HCEC 1CT (cell line): Measurements from ENCODE around the gene NUP188.

Experiments used
- DNase-seq: peaks from one replicate; pipeline ENCODE4 v3.0.0-alpha.2; 2017

NUP188 gene

GRCh38 chr9:129007035-129007765 lies 59.7 kb downstream of the NUP188 start:
- no peak for DNase-seq

DNA sequence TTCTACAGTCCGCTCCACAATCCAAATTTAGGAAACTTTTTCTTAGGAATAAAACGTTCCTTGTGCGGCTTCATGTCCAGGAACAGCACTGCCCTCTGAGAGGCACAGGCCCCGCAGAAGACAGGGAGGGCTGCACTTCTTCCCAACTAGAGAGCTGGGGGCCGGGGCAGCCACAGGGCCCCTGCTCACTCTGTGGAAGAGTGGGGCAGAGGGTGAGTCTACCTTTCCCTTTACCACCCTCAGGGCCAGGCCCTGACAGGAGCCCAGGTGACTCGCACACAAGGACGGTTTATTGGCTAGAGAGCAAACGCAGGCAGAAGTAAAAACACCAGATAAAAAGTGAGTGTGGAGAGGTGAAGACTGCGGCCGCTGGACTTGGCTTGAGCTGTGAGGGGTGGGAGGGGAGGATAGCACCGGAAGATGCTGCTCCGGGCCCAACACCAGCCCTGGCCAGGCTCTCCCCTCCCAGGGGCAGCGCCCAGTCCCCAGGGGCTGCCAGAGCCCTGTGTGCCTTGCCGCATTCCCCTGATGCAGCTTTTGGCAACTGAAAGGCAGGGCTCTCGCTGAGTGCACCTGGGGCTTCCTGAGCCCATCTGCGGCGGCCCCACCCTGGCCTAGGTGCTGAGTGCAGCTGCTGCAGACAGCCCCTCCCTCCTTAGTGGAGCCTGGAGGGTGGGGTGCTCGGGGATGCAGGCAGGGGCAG lies 60.4 kb downstream of the NUP188 start:
- DNase-seq, result no peak

DNA sequence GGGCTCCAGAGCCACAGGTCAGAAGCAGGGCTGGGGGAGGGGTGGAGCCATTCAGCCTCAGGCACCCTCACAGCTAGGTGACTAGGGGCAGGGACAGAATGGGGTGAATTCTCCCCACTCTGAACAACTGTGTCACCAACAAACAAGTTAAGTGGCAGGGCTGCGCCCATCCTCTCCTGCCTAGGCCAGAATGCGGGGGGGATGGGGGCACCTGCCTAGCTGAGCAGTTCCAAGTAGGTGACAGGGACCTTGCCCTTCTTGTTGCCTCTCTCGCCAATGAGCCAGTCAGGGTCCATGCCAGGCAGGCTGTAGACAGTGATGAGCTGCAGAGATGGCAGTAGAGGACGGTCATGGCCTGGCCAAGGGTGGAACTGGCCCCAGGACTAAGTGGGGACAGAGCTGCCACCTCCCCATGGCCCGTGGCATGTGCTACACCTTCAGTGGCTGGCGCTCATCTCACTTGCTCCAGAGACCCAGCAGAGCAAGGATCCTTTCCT lies 61.0 kb downstream of the NUP188 start:
- DNase-seq, result no peak

- DNase-seq, result no peak
These were observed 61.6 kb downstream of the NUP188 start for GRCh38 chr9:129008986-129009583.

DNA sequence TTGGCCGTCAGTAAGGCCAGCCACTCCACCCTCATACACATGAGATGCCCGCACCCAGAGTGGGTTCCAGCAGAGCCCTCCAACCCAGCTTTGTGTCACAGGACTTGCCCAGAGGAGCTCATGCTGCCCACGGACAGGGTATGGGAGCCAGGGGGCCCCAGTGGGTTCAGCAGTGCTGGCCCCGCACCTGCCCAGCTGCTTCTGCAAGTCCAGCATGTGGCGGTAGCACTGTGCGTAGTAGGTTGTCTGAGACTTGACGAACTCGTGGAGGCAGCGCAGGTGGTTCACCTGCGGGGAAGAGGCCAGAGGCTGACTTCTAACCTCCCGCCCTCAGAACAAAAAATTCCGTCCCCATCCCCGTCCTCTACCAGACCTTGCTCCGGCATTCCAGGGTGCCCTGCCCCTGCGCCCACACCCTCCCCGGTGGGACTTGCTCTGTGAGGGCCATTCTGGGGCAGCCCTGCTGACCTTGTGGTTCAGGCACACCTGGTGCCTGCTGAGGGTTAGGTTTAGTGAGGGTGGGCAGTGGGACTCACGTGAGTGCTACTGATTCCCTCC lies 62.2 kb downstream of the NUP188 start:
- no peak for DNase-seq

GRCh38 chr9:129010267-129010975 lies 62.9 kb downstream of the NUP188 start:
- DNase-seq, result no peak

GRCh38 chr9:129011170-129011569 lies 63.7 kb downstream of the NUP188 start:
- no peak for DNase-seq

DNA sequence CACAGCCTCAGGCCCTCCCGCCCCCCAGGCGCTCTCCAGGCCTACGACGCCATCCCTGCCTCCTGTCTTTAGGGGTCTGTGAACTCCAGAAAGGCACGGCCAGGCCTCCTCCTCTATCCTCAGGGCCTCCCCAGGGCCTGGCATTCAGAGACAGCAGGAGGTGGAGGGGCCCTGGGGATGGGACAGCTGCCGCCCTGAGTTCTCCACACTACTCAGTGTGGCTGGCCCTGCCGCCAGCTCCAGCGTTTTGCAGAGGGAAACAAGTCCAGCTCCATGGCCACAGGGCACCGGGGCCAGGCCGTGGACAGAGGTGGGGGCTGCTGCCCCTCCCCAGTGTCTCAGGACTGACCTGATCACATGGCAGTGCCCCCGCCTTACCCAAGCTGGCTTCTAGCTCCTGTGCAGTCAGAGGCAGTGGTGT lies 64.3 kb downstream of the NUP188 start:
- DNase-seq, result no peak

- DNase-seq, result no peak
These were observed 64.8 kb downstream of the NUP188 start for GRCh38 chr9:129012343-129012742.

DNA sequence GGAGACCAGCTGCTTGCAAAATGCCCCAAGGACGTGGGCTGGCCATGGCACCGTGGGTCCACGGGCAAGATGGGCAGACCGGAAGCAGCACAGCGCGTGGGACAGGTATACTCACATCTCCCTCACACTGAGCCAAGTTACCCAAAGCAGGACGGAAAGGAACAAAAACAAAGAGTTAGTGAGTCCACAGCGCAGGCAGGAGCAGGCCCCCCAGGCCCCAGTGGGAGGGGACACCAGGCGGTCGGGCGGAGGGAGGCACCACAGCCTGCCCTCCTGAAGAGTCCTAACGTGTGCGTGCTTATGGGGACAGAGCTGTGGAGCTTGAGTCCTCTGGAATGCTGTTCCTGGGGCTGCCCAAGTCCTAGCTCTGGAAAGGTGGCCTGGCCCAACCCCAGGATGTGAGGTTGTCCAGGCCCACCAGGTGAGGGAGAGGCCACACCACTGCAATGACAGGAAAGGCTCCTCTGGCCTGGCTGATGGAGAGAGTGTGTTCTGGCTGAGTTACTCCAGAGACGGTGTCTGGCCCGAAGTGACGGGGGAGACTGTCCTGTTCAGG lies 65.5 kb downstream of the NUP188 start:
- no peak for DNase-seq

- DNase-seq, result no peak
These were observed 66.2 kb downstream of the NUP188 start for GRCh38 chr9:129013674-129014073.

DNA sequence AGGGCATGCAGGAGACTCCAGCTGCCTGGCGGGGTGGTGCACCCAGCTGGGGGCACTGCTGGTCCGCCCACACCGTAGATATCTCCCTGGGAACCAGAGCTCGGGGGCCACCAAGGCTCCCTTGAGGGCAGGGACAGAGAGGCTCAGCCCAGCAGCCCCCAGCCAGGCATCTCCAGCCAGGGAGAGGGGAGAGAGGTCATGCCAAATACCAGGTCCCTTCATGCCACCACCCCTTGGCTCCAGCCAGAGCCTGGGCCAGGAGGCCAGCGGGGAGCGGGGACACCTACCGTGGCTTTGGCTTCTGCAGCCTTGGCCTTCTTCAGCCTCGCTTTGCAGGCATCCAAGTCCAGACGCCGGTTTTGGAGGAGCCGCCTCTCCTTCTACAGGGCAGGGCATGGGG lies 66.6 kb downstream of the NUP188 start:
- no peak for DNase-seq

GRCh38 chr9:129014608-129015007 lies 67.1 kb downstream of the NUP188 start:
- no peak for DNase-seq

GRCh38 chr9:129021091-129021490 lies 73.6 kb downstream of the NUP188 start:
- DNase-seq, result no peak

GRCh38 chr9:129022037-129022436 lies 74.5 kb downstream of the NUP188 start:
- DNase-seq, result no peak

- DNase-seq, result peak; percentile 87
These were observed 75.8 kb downstream of the NUP188 start for GRCh38 chr9:129023036-129023907.

- DNase-seq, result no peak
These were observed 76.4 kb downstream of the NUP188 start for GRCh38 chr9:129023908-129024233.

- DNase-seq, result no peak
These were observed 79.1 kb downstream of the NUP188 start for GRCh38 chr9:129026442-129027223.

- no peak for DNase-seq
These were observed 79.8 kb downstream of the NUP188 start for GRCh38 chr9:129027224-129027684.

DNA sequence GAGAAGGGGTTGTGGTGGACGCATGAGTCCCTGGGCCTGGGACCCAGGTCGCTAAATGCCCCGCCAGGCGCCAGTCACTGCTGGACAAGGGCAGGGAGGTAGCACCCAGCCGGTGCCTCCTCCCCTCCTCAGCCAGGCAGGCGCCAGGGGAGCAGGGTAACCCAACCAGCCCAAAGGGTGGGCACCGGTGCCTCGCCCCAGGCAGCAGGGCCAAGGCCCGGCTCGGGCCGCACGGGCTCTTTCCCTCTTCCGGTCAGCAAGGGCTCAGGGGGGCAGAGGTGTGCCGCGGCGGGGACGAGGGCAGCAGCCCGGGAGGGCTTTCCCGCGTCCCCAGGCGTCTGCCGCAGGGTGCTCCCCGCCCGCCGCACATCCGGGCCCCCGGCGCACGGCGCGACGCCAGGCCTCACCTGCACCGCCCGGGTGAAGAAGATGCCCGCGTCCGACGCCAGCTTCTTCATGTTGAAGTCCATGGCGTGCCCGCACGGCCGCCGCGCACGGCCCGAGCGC lies 80.2 kb downstream of the NUP188 start:
- peak; percentile 30 for DNase-seq
